HG02970 (cell line): Measurements from ENCODE around the gene SPINK13.
"Not testable (repeated sequence)": the region's sequence is repeated elsewhere in the genome, so short reads cannot be mapped to it uniquely, and the experiment has no call there.

Experiments
- ATAC-seq: cut with Tn5 transposase; IDR thresholded peaks from one replicate; pipeline ENCODE4 v1.9.1; 2021; ENCODE audit warnings: mild to moderate bottlenecking, moderate library complexity, moderate number of reproducible peaks; ENCODE audit not compliant: unreplicated experiment, low FRiP score

The SPINK13 gene, protein sequence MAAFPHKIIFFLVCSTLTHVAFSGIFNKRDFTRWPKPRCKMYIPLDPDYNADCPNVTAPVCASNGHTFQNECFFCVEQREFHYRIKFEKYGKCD

DNA sequence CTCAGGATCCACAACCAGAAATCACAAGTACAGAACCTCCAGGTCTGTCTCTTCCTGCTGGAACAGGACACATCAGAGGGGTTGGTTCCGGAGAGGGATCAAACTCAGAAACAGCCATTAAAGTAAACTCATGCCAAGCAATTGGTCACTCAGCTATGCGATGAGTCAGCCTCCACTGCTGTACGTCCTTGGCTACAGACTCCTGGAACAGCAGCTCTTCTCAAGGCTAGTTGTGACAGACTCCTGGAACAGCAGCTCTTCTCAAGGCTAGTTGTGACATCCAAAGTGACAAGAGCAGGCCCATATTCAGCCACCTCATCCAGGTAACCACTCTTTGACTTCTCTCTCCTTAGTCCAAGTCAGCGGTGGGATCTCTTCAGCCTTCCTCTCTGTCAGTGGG is at the start of gene SPINK13:
Gene SPINK13 (plus strand): TSS at position 229 of the 400 bp plus-strand sequence. CDS start 1,279 bp downstream, outside the sequence.
- ATAC-seq: no peak

DNA sequence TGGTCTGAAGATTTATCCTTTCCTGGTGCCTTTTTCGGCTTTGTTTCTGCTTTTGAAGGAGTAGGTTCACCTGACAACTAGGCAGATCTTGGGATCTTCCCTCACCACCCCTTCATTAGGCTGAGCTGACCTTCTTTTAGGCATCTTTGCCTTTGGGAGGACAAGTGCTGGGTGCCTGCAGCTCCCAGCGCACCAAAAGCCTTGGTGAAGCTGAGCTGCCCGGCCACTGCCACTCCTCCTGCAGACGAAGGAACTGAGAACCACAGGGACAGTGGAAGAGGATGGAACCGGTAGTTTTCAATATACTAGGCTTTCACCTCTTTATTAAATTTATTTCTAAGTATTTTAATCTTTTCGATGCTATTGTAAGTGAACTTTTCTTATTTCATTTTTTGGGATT is 47.1 kb upstream of the SPINK13 start:
- ATAC-seq: no peak

DNA sequence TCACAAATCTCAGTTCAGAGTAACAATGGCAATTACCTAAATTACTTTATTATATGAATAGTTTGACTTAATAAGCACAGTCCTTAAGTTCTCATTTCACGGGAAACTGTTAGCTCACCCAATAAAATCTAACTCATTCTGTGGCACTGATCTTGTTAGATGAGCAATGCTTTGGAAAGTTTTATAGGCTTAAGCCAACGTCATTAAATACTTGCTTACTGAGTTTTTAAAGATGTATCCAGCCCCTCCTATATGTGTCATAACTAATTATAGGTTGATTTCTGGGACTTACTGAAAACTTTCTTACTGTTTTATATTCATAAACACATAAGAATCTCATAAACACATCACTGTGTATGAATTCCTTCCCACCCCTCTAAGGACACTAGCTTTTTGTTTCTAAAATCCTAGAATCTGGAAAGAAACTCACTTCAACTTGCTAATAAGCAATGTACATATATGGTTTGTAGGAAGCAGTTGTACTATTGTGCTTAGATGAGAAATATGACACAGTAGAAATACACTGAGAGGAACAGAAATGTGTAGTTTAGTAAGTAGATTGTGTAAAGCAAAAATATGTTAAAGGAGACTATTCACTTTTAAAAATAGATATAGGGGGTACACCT is 44.4 kb upstream of the SPINK13 start:
- ATAC-seq: no peak

DNA sequence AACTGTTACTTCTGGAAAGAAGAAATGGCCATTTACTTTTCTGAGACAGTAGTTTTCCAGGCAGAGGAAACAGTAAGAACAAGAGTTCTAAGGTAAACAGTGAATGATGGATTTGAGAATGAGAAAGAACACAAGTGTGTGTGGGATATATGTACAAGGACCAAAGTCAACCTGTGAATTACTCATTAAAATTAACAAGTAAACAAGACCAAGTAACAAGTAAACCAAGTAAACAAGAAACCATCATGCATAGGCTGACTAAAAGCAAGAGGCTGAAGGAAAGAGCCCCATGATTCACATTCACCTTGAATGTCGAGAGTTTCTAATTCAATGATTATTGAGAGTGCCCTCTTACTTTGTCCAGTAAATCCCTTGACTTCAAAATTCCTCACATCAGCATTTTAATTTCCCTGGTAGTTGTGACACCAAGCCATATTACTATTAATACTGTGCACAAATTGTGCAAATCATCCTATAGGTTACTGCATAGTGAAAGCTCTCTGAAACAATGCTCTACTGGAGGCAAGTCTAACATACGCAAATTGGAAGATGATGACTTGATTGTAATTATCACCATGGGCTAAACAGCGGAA is 40.1 kb upstream of the SPINK13 start:
- no peak for ATAC-seq

DNA sequence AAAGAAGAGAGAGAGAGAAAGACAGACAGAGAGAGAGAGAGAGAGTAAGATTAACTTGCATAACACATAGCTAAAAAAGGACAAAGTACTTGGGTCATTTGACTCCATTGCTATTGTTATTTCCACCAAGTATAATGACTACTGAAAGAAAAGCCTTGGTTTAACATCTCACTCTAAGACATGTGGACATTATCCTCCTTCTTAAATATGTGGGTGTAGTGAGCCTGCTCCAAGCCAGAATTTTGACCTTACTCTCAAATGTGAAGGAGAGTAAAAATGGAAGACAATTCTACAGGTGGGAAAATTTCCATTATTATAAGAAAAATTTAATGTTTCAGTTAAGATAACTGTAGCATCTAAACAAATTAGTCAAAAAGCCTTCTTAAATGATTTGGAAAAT is 38.8 kb upstream of the SPINK13 start:
- ATAC-seq: no peak

DNA sequence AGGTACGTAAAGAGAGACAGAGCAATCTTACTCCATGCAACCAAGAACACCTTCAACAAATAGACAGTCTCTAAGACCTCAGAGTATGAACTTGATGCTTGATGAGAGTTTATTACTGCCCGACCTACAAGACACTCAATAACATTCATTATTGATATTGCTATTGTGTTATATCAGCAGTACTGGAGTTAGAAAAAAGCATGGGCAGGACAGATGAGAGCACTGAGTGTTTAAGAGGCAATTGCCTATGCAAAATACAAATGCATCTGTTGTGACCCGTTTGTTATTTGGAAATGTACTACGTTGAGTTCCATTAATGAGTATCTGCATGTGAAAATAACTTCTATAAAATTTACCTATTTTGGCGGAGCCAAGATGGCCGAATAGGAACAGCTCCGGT is 38.4 kb upstream of the SPINK13 start:
- no peak for ATAC-seq

DNA sequence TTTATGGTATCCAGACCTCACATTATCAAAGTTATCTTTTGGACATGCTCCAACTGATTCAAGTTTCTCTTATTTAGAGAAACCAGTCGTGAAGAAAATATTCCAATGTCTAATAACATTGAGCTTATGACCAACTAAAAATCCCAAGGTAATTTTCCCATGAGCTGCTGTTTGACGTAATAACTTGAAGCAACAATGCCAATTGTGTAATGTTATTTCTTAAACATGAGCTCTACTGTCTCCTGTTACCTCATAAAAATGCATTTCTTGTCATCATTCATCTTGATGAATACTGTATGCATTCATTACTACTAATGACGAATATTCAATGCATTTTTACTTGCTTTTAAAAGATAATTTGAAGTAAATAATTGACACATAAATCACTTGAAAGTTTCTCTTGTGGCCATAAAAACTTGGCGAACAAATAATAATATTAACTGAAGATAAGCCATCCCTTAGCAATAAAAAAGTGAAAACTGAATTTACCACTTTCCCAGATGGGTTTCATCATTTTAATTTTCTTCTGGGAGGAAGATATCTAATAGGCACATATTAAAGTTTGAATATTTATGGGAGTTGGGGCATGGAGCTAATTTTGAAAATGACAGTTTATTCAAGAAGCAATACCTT is 30.7 kb upstream of the SPINK13 start:
- no peak for ATAC-seq

DNA sequence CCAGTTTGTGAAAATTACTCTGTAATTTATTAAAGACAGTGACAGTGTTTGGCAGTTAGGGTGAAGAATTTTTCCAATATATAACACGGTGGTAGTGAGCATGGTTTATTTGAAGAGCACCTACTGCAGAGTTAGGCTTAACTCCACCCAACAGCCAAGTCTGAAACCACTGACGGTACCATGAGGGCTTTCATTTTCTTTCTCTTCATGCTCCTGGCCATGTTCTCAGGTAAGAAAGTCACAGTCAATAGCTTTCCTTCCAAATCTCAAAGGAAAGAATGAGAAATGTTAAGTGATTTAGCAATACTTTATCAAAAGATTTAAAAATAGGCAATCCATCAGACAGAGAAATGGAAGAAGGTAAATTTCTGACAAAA is 30.2 kb upstream of the SPINK13 start, which contains the start of gene MARCOL:
Gene MARCOL (plus strand): TSS at position 108 of the 377 bp plus-strand sequence. CDS start 73 bp downstream, at position 181.
- no peak for ATAC-seq

DNA sequence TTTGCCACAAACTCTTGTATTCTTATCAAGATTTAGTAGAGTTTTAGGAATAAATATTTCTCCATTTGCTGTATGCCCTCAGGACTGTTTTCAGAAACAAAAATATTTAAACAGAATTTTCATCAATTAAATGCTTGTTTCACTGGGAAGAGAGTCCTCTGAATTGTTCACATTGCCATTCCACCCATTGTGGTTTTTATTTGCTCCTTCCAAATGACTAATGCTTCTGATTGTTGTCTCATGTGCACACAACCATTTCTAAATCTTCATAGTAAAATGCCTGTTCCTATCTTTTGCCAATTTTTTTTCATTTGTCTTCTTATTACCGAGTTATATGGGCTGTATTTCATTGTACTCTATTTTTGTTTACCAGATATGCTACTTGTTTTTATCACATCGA is 19.7 kb upstream of the SPINK13 start:
- ATAC-seq: no peak

DNA sequence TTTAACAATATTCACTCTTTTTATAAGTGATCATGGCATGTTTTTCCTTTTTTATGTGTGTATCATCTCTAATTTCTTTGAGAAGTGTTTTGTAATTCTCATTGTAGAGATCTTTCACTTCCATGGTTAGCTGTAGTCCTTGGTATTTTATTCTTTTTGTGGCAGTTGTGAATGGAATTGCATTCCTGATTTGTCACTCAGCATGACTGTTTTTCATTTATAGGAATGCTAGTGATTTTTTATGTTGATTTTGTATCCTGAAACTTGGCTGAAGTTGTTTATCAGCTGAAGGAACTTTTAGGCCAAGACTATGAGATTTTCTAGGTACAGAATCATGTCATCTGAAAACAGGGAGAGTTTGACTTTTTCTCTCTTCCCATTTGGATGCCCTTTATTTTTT is 13.1 kb upstream of the SPINK13 start:
- no peak for ATAC-seq

DNA sequence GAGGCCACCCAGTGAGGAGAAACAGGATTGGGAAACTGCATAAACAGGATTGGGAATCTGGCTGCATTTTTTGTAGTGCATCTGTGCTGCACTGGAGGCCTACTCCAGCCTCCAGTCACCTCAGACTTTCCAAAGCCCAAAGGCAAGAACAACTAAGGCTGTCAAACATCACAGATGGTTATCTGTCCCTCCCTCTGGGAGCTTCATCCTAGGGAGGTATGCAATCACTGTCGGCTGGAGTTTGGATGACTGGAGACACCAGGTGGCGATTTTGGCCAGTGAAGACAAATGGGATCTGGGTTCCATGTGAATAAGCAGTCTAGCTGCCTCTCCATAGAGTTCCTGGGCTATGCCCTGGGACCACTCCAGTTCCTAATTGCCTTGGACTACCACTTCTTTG is 9.3 kb upstream of the SPINK13 start:
- no peak for ATAC-seq

DNA sequence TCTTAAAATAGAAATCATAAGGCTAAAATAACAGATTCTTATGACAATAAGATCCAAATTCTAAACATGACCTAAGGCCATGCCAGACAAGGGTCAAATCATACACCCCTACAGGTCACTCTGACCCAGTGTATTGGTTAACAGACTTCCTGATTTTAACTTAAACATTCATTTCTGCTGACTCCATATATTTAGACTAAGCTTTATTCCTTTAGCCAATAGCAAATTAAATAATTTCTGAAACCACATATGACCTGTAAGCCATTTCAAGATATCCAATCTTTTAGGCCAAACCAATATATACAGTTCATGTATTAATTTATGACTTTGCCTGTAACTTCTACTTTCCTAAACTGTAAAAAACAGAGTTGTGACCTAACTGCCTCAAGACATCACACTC is 7.4 kb upstream of the SPINK13 start:
- no peak for ATAC-seq

DNA sequence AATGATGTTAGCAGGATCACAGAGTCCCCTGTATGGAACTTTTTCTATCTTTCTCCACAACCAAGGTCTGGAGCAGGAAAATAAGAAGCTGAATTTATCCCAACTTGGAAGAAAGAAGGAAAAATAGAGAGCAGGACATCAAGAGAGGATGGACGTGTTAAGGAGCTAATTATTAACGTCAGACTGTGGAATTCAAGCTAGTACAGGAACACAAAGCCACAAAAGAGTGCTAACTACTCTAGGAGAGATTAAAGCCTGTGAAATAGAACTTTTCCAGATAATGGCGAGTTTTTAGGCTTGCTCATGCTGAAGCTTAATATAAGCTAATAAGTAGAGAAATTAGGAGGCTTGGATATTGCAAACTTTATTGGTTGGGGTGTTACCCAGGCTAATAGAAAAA is 632 bp upstream of the SPINK13 start:
- no peak for ATAC-seq

DNA sequence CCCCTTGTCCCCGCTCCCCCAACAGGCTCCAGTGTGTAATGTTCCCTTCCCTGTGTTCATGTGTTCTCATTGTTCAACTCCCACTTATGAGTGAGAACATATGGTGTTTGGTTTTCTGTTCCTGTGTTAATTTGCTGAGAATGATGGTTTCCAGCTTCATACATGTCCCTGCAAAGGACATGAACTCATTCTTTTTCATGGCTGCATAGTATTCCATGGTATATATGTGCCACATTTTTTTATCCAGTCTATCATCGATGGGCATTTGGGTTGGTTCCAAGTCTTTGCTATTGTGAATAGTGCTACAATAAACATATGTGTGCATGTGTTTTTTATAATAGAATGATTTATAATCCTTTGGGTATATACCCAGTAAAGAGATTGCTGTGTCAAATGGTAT is 6.5 kb downstream of the SPINK13 start:
- ATAC-seq: not testable (repeated sequence)

DNA sequence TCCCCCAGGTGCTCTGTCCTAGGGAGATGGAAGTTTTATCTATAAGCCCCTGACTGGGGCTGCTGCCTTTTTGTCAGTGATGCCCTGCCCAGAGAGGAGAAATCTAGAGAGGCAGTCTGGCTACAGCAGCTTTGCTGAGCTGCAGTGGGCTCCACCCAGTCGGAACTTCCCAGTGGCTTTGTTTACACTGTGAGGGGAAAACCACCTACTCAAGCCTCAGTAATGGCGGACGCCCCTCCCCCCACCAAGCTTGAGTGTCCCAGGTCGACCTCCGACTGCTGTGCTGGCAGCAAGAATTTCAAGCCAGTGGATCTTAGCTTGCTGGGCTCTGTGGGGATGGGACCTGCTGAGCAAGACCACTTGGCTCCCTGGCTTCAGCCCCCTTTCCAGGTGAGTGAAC is 12.3 kb downstream of the SPINK13 start:
- not testable (repeated sequence) for ATAC-seq

DNA sequence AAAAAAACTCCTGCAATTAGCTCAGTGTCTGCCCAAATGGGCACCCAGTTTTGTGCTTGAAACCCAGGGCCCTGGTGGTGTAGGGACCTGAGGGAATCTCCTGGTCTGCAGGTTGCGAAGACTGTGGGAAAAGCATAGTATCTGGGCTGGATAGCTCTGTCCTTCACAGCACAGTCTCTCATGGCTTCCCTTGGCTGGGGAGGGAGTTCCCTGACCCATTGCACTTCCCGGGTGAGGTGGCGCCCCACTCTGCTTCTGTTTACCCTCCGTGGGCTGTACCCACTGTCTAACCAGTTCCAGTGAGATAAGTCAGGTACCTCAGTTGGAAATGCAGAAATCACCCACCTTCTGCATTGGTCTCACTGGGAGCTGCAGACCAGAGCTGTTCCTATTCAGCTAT is 12.7 kb downstream of the SPINK13 start:
- not testable (repeated sequence) for ATAC-seq

DNA sequence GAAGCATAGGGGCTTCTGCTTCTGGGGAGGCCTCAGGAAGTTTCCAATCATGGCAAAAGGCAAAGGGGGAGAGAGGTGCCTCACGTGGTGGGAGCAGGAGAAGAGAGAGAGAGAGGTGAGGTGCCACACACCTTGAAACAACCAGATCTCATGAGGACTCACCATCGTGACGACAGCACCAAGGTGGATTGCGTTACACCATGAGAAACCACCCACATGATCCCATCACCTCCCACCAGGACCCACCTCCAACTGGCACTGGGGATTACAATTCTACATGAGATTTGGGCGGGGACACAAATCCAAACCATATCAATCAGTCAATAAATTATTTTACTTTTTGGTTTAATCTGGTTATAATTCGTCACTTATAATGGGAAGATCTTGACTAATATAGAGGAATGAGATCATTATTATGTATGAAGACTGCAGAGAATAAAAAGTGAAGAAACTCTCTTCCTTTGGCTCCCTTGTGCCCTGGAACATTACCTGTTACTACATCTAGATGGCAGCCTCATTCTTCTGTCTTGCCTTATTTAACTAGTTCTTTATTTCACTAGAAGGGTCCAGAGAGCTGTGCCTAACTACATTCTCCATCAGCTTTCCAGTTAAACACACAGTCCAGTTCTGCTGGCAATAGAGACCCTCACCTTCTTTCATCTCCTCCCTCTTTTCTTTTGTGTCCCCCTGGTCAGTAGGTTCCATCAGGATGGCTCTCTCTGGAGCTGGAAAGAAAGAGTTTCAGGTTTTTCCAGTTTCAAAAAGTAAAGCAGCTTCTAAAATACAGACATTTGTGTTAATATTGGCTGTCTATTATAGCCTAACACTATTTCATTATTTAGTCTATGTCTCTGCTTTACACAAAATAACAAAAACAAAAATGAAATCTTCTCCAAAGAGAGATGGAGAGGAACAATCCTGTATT is 21.9 kb downstream of the SPINK13 start:
- no peak for ATAC-seq

DNA sequence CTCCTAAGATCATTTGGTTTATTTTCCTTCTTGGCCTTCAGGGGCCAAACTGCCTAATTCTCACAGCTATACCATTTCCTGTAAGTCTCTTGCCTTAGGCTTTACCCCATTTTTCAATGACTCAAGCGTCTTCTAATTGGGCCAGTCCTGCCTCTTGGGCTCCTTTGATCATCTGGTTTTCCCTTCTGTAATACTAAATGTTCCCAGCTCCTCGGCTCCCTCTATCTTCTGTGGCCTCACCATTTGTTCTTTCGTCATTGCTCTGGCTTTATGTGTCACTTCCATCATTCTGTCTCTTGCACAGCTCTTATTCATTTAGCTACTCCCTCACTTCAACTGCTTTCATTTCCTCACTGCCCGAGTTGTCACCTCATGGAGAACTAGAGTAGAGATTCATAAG is 29.1 kb downstream of the SPINK13 start:
- ATAC-seq: no peak

DNA sequence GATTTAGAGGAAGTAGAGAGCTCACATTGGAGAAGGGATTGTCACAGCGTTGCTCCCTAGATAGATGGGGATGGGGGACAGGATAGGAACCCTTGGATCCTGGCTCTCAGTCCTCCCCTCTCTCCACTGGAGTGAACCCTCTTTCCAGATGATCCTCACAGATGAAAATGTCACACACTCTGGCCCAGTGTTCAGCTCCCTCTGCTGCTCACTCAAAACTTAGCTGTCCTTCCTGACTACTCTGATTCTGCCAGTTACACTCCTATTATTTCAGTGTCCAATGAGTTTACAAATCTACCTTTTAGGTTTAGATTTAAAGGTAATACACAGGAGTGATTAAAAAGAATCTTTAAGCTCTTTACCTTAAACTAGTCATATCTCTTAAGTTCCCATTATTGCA is 37.9 kb downstream of the SPINK13 start:
- ATAC-seq: no peak

DNA sequence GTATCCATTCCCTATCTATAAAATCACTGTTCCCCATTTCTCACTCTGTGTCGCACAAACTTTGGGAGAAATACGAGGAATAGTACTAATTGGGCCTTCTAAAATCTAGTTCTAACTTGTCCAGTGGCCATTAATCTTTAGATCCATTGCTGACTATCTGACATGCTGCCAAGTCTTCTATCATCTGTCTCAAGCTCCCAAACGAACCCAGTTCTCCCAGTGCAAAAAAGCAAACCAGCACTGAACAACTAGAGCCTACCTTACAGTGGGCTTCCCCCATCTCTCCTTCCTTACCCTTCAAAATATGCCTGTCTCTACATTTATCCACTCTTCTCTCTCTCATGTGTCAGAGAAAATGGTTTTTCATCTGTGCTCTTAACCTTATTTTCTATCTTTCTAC is 40.4 kb downstream of the SPINK13 start:
- no peak for ATAC-seq

DNA sequence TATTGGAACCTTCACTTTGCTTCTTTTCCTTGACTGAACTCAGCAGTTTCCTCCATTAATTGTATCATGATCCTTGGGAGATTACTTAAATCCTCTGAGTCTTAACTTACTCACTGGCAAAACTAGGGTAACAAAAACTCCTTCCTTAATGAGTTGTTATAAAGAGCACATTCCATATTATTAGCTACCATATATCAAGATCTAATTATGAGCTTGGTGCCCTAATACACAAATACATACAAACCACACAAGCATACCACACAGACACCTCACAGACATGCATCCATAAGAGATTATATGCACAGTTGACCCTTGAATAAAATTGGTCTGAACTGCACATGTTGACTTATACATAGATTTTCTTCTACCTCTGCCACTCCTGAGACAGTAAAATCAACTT is 41.2 kb downstream of the SPINK13 start:
- no peak for ATAC-seq
